Natural killer cell (primary cell): ENCODE data around the gene KLK8. TPM values are rescaled to one million over a fixed set of nuclear protein-coding genes. Genes with fewer than 3 reads are reported as not detected.

ENCODE experiments used
- ATAC-seq, 3 donors: fragments of 150-1000 bp in 2 of 3; fragments of 200-7000 bp in 1 of 3; cut with Tn5 transposase; 1 replicate in 1 of 3; 2 replicates in 2 of 3; pipeline ENCODE4 v1.10.0; 2021; ENCODE audit warnings: mild to moderate bottlenecking in 2 of 3, moderate library complexity in 2 of 3
- DNase-seq, 2 donors: peaks; one replicate each; pipeline versions ENCODE4 v3.0.0 to v3.0.0-alpha.2; 2013 to 2021; ENCODE audit warnings: mixed read lengths in 1 of 2
- H3K27ac ChIP-seq: one replicate; pipeline ENCODE4 v1.5.1; 2013; ENCODE audit warnings: mild to moderate bottlenecking, low read length
- H3K27me3 ChIP-seq: one replicate; pipeline ENCODE4 v1.6.1; 2013; ENCODE audit warnings: low read length; ENCODE audit not compliant: control insufficient read depth, insufficient read depth
- H3K36me3 ChIP-seq: one replicate; pipeline ENCODE4 v1.6.1; 2013; ENCODE audit warnings: low read length; ENCODE audit not compliant: control insufficient read depth, insufficient read depth
- H3K4me1 ChIP-seq: one replicate; pipeline ENCODE4 v1.6.1; 2013; ENCODE audit warnings: low read length; ENCODE audit not compliant: control insufficient read depth, insufficient read depth
- H3K4me3 ChIP-seq: one replicate; pipeline ENCODE4 v1.5.1; 2013; ENCODE audit warnings: low read length
- H3K9me3 ChIP-seq: one replicate; pipeline ENCODE4 v1.6.1; 2013; ENCODE audit warnings: low read length; ENCODE audit not compliant: control insufficient read depth, insufficient read depth
- H3K27ac Mint-ChIP-seq, 2 donors: one replicate each; pipeline ENCODE4 v1.8.0; 2022; ENCODE audit warnings: mild to moderate bottlenecking in 2 of 2, mixed read lengths in 2 of 2, moderate library complexity in 1 of 2
- H3K27me3 Mint-ChIP-seq, 2 donors: one replicate each; pipeline ENCODE4 v1.8.0; 2022; ENCODE audit warnings: low read depth in 2 of 2, mixed read lengths in 2 of 2
- H3K36me3 Mint-ChIP-seq: one replicate; pipeline ENCODE4 v1.8.0; 2022; ENCODE audit warnings: mixed read lengths
- H3K4me1 Mint-ChIP-seq, 2 donors: one replicate each; pipeline ENCODE4 v1.8.0; 2022; ENCODE audit warnings: mixed read lengths in 2 of 2
- H3K4me3 Mint-ChIP-seq: one replicate; pipeline ENCODE4 v1.8.0; 2022; ENCODE audit warnings: mild to moderate bottlenecking, moderate library complexity, mixed read lengths
- H3K9me3 Mint-ChIP-seq, 2 donors: one replicate each; pipeline ENCODE4 v1.8.0; 2022; ENCODE audit warnings: mixed read lengths in 2 of 2
- WGBS: methylation state at CpG from one replicate; pipeline ENCODE4 v1.1.7; 2013; ENCODE audit warnings: missing lambda C conversion rate; ENCODE audit not compliant: insufficient coverage; 5-methylcytosine and 5-hydroxymethylcytosine counted together
- intact Hi-C: fragments of 100-400 bp; cut with micrococcal nuclease; formaldehyde crosslinking; loops from one replicate; pipeline ENCODE4 v1.14.2; 2022
- total RNA-seq, 4 donors: library from RNA; stranded (reverse); fragments of 120-200 nt in 1 of 4; gene quantifications; one replicate each; pipeline versions ENCODE4 v1.2.3 to v1.2.4, GENCODE V29; 2013 to 2022
- TF ChIP-seq, protein P1 (sequence below): fragments of 200-600 bp; IDR thresholded peaks from one replicate; pipeline ENCODE4 v1.8.0; 2022; ENCODE audit warnings: antibody characterized with exemption

The KLK8 gene
- total RNA-seq, 3 donors from 2014 or later (not counting 1 experiment from before 2014, with no cell fraction given), result not detected

DNA sequence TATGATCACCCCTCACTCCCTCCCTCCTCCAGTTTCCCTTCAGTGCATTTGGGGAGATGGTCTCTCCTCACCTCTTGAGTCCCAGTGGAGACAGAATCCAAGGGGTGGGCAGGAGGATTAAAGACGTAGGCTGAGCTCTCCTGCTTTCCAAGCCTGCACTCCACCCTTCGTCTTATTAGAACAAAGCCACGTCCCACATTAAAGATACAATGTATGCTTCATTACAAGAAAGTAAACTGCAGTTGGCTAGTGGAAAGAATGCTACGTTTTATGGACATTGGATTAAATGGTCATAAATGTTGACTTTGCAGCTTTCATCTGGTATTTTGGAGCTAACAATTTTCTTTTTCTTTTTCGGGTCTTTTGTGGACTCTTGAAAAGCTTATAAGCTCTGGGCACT is 26.5 kb upstream of the KLK8 start:
- no peaks in the 10 kb centered on the region for H3K36me3 ChIP-seq
- Mint-ChIP-seq H3K9me3 (no peaks in the 10 kb centered on the region), H3K4me3 (no peak overlapping the region), H3K4me1 (no peaks in the 10 kb centered on the region), H3K27me3 (peaks cover 7 to 30% of the 10 kb centered on the region in 2 donors), H3K36me3 (no peaks in the 10 kb centered on the region), H3K27ac (no peak overlapping the region)
- no peaks in the 10 kb centered on the region for H3K4me1 ChIP-seq
- DNase-seq, result no peak
- no peak overlapping the region for H3K4me3 ChIP-seq
- no peaks in the 10 kb centered on the region for H3K9me3 ChIP-seq
- no peak overlapping the region for H3K27ac ChIP-seq
- ATAC-seq, result no peak
- intact Hi-C loops, result no loop called here
- 76% methylated on average over 2 of the region's 5 CpGs for WGBS
- TF ChIP-seq, protein P1, sequence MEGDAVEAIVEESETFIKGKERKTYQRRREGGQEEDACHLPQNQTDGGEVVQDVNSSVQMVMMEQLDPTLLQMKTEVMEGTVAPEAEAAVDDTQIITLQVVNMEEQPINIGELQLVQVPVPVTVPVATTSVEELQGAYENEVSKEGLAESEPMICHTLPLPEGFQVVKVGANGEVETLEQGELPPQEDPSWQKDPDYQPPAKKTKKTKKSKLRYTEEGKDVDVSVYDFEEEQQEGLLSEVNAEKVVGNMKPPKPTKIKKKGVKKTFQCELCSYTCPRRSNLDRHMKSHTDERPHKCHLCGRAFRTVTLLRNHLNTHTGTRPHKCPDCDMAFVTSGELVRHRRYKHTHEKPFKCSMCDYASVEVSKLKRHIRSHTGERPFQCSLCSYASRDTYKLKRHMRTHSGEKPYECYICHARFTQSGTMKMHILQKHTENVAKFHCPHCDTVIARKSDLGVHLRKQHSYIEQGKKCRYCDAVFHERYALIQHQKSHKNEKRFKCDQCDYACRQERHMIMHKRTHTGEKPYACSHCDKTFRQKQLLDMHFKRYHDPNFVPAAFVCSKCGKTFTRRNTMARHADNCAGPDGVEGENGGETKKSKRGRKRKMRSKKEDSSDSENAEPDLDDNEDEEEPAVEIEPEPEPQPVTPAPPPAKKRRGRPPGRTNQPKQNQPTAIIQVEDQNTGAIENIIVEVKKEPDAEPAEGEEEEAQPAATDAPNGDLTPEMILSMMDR, result no peak
- H3K27me3 ChIP-seq, result peaks cover 5% of the 10 kb centered on the region

DNA sequence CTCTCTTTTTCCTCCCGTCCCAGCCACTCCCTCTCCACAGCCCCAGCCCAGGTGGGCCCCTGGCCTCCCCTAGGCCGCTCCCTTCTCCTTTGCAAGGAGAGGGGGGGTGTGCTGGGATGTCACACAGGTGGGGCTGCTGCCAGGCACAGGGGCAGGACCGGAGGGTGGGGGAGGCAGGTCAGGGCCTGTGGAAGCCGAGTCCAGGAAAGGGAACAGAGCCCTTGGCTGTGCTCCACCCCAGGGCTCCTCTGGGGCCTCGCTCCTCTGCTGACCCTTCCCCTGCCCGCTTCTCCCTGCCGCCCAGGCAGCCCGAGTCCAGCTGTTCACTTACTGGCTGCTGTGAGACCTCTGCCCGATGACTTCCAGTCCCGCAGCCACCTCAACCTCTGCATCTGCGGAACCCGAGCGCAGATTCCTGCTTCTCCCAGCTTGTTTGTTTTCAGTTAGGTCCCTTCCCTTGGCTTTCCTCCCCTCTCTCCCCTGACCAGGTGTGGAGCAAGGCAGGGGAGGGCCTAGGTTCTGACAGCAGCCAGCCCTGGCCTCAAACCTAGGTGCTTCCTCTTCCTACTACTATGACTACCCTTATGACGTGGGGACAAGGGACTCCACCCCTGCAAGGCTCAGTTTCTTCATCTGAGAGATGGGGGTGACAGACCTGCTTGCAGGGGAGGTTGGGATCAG is 25.9 kb upstream of the KLK8 start:
- no peak overlapping the region for H3K27ac Mint-ChIP-seq
- H3K27ac ChIP-seq, result no peak overlapping the region
- no peaks in the 10 kb centered on the region for H3K9me3 Mint-ChIP-seq
- TF ChIP-seq, protein P1, result no peak
- ATAC-seq, result no peak
- no peaks in the 10 kb centered on the region for H3K36me3 ChIP-seq
- 60% methylated on average over 13 of the region's 14 CpGs for WGBS
- H3K4me1 ChIP-seq, result no peaks in the 10 kb centered on the region
- intact Hi-C loops, result no loop called here
- H3K4me3 ChIP-seq, result no peak overlapping the region
- no peak for DNase-seq
- H3K27me3 Mint-ChIP-seq, result peaks cover 7 to 35% of the 10 kb centered on the region in 2 donors
- H3K9me3 ChIP-seq, result no peaks in the 10 kb centered on the region
- H3K4me3 Mint-ChIP-seq, result no peak overlapping the region
- H3K4me1 Mint-ChIP-seq, result no peaks in the 10 kb centered on the region
- H3K36me3 Mint-ChIP-seq, result no peaks in the 10 kb centered on the region
- H3K27me3 ChIP-seq, result peaks cover 5% of the 10 kb centered on the region

DNA sequence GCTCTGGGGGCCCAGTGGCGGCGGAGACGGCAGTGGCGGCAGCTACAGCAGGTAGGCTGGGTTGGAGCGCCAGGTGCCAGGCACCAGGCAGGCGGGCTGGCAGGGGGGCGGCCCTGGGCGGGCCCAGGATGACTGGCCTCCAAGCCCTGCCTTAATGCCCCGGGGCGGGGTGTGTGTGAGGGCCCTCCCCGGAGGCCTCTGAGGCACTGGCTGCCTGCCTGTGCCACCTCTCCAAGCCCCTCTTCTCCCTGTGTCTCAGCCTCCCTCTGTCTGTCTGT is 25.1 kb upstream of the KLK8 start, which contains the start of gene KLK11:
TSS of gene KLK11 (minus strand) at position 63 of the 278 bp plus-strand sequence. CDS start 985 bp downstream, outside the sequence.
- H3K27ac Mint-ChIP-seq, result no peak within 1 kb of the TSS
- TF ChIP-seq, protein P1, result no peak
- H3K4me1 ChIP-seq, result no peaks in the 10 kb centered on the region
- no peaks in the 10 kb centered on the region for H3K4me1 Mint-ChIP-seq
- no peaks in the 10 kb centered on the region for H3K36me3 ChIP-seq
- no peaks in the 10 kb centered on the region for H3K9me3 ChIP-seq
- H3K27me3 Mint-ChIP-seq, result peaks cover 7 to 32% of the 10 kb centered on the region in 2 donors
- H3K4me3 ChIP-seq, result no peak within 1 kb of the TSS
- no peak within 1 kb of the TSS for H3K27ac ChIP-seq
- H3K9me3 Mint-ChIP-seq, result no peaks in the 10 kb centered on the region
- DNase-seq, result no peak
- no peak within 1 kb of the TSS for H3K4me3 Mint-ChIP-seq
- H3K36me3 Mint-ChIP-seq, result no peaks in the 10 kb centered on the region
- no peak for ATAC-seq
- 83% methylated on average over 11 of the region's 11 CpGs for WGBS
- H3K27me3 ChIP-seq, result peaks cover 5% of the 10 kb centered on the region
- intact Hi-C loops, result no loop called here
